AG10803 (cell line): Measurements from ENCODE around the gene CFAP20DC.
A peak's percentile ranks its signal among the peaks of the same experiment; 100 is the strongest.
"Not testable (repeated sequence)": the region's sequence is repeated elsewhere in the genome, so short reads cannot be mapped to it uniquely, and the experiment has no call there.

Experiments used
- DNase-seq: peaks from one replicate; pipeline ENCODE4 v3.0.0; 2010; ENCODE audit warnings: low read depth
- H3K4me3 ChIP-seq: 2 replicates; pipeline ENCODE4 v1.5.1; 2011; ENCODE audit warnings: mild to moderate bottlenecking, low read length, control low read depth
- CTCF ChIP-seq: conservative IDR thresholded peaks from 2 replicates; pipeline ENCODE4 v1.5.1; 2011; ENCODE audit warnings: mild to moderate bottlenecking, low read length, control low read depth, inconsistent platforms

The CFAP20DC gene

GRCh38 chr3:58924578-58924977 is 125.2 kb downstream of the CFAP20DC start:
- H3K4me3 ChIP-seq: no peak overlapping the region
- no peak for TF ChIP-seq CTCF
- peak; percentile 71 for DNase-seq

- no peak overlapping the region for H3K4me3 ChIP-seq
- TF ChIP-seq CTCF: no peak
- no peak for DNase-seq
These were observed 149.4 kb downstream of the CFAP20DC start for GRCh38 chr3:58900386-58900785.

GRCh38 chr3:58899953-58900298 is 149.9 kb downstream of the CFAP20DC start:
- DNase-seq: no peak
- TF ChIP-seq CTCF: no peak
- no peak overlapping the region for H3K4me3 ChIP-seq

- DNase-seq: peak; percentile 25
- TF ChIP-seq CTCF: no peak
- H3K4me3 ChIP-seq: no peak overlapping the region
These were observed 150.5 kb downstream of the CFAP20DC start for GRCh38 chr3:58899159-58899952.

- H3K4me3 ChIP-seq: no peak overlapping the region
- DNase-seq: no peak
These were observed 151.3 kb downstream of the CFAP20DC start for GRCh38 chr3:58898513-58898912.

GRCh38 chr3:58897646-58898045 is 152.2 kb downstream of the CFAP20DC start:
- DNase-seq: no peak
- TF ChIP-seq CTCF: no peak
- H3K4me3 ChIP-seq: no peak overlapping the region

More at GRCh38 chr3:58898513-58898912, 151.3 kb downstream of the CFAP20DC start:
- no peak for TF ChIP-seq CTCF

- not testable (repeated sequence) for DNase-seq, H3K4me3 ChIP-seq
These were observed 154.1 kb downstream of the CFAP20DC start for GRCh38 chr3:58895678-58896077.

- H3K4me3 ChIP-seq, DNase-seq: not testable (repeated sequence)
These were observed 157.3 kb downstream of the CFAP20DC start for GRCh38 chr3:58892526-58892925.
